ENCODE data around the gene ERC2. TPM values are rescaled to one million over a fixed set of nuclear protein-coding genes. Genes with fewer than 3 reads are reported as not detected.

Gene ERC2
- total and polyA plus RNA-seq, 2 of the 8 experiments (the other 6 are each of a cell fraction or from before 2014, with no cell fraction given) = 16.4 to 22.8 TPM

DNA sequence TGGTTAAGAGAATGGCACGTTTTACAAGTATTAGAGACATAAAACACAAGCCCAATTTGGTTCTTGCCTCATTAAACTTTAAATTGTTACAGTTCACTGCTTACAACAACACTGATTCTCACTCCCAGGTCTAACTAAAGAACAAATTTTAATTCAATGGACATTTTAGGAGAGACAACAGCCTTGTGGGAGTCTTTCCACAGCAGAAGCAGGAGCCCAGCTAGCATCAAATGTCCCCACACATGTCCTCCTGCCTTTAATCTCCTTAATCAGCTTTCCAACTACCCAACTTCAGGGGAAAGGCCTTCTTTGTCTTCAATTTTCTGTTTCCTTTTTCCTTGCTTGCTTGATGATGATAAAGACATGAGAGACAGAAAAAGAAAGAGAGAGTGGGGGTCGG, 693.4 kb downstream of the ERC2 start:
- Histone ChIP-seq H2BK12ac (ENCODE audit: low read depth, low read length) (no peak overlapping the region), H3K4me3 (ENCODE audit: extremely low read depth in 1 of 4, insufficient read depth in 2 of 4, low read depth in 3 of 4, low read length in 4 of 4) (no peak overlapping the region), H3K14ac (ENCODE audit: insufficient read length) (no peak overlapping the region), H3K9ac (replicated peaks in 1 of 4; ENCODE audit: extremely low read depth in 1 of 4, low read depth in 3 of 4, low read length in 3 of 4) (no peak overlapping the region), H3K79me2 (ENCODE audit: control insufficient read depth in 1 of 2, insufficient read depth in 2 of 2, low read length in 2 of 2) (no peaks in the 10 kb centered on the region), H3K4me2 (ENCODE audit: insufficient read depth in 1 of 2, low read depth in 2 of 2, low read length in 2 of 2) (no peak overlapping the region), H2AK5ac (ENCODE audit: low read depth, low read length) (no peak overlapping the region), H3K79me1 (ENCODE audit: low read depth, low read length) (no peaks in the 10 kb centered on the region), H3K23me2 (ENCODE audit: low read depth, low read length) (no peaks in the 10 kb centered on the region), H3K9me3 (ENCODE audit: insufficient read depth in 2 of 2, low read depth in 1 of 2, low read length in 1 of 2) (no peaks in the 10 kb centered on the region), H3K36me3 (ENCODE audit: control insufficient read depth in 2 of 4, insufficient read depth in 4 of 4, low read length in 3 of 4) (no peaks in the 10 kb centered on the region), H2BK5ac (ENCODE audit: low read depth, low read length) (no peak overlapping the region), H3K27me3 (replicated peaks in 1 of 4; ENCODE audit: control insufficient read depth in 3 of 4, extremely low read depth in 1 of 4, insufficient read depth in 3 of 4, low read length in 3 of 4) (no peaks in the 10 kb centered on the region), H3K18ac (ENCODE audit: extremely low read depth, low read length) (no peak overlapping the region), H2BK20ac (ENCODE audit: low read length) (no peak overlapping the region), H3K56ac (replicated peaks; ENCODE audit: insufficient read length, low read depth, low read length) (no peak overlapping the region), H4K5ac (ENCODE audit: insufficient read length, low read depth, low read length) (no peak overlapping the region), H4K91ac (replicated peaks; ENCODE audit: insufficient read length, low read length) (no peak overlapping the region), H3K4ac (replicated peaks; ENCODE audit: insufficient read length, low read depth, low read length) (no peak overlapping the region), H2BK15ac (ENCODE audit: low read length) (no peak overlapping the region), H4K20me1 (replicated peaks in 1 of 2; ENCODE audit: control insufficient read depth in 1 of 2, insufficient read depth in 2 of 2, low read length in 2 of 2) (no peaks in the 10 kb centered on the region), H2BK120ac (replicated peaks; ENCODE audit: low read depth, low read length) (no peak overlapping the region), H2AFZ (ENCODE audit: low read length) (no peak overlapping the region), H3K4me1 (replicated peaks in 1 of 4; ENCODE audit: control insufficient read depth in 3 of 4, insufficient read depth in 4 of 4, low read length in 3 of 4) (peaks cover 0 to 2% (median 0%) of the 10 kb centered on the region in 4 experiments; a peak in 1 of 7 replicates), H3K23ac (ENCODE audit: insufficient read length) (no peak overlapping the region), H4K8ac (ENCODE audit: extremely low read depth, insufficient read depth, low read length) (no peak overlapping the region), H3K27ac (ENCODE audit: low read depth, low read length) (no peak overlapping the region)
- 86% methylated on average over 2 of the region's 2 CpGs; no CpG with 5 or more reads in 1 of the 2 experiments for WGBS, 2 experiments (ENCODE audit: extremely low coverage in 1 of 2, insufficient coverage in 1 of 2, insufficient read length in 1 of 2, insufficient replicate concordance in 2 of 2, low coverage in 1 of 2, low lambda C conversion rate in 2 of 2, missing lambda C conversion rate in 1 of 2)
- FAIRE-seq (no peak), DNase-seq (ENCODE audit: low read depth in 1 of 2, low spot score in 2 of 2) (no peak)
- TF ChIP-seq TBP (IDR thresholded peaks at IDR 0.05; ENCODE audit: low read depth, low read length) = no peak
- no peak for TF ChIP-seq ZNF274 (IDR thresholded peaks at IDR 0.05; ENCODE audit: borderline replicate concordance, extremely low read depth, low read length)
- no peak for TF ChIP-seq SRF (IDR thresholded peaks at IDR 0.05; ENCODE audit: low read depth, low read length)
- TF ChIP-seq SIX5 (IDR thresholded peaks at IDR 0.05; ENCODE audit: low read depth, low read length) = no peak
- no peak for TF ChIP-seq SUZ12 (IDR thresholded peaks at IDR 0.05; ENCODE audit: low read length)
- no peak for TF ChIP-seq SP1 (IDR thresholded peaks at IDR 0.05; ENCODE audit: low read depth, low read length)
- no peak for TF ChIP-seq NANOG (IDR thresholded peaks at IDR 0.05; ENCODE audit: insufficient read depth, low read depth, low read length, poor library complexity, severe bottlenecking)
- no peak for TF ChIP-seq NRF1 (IDR thresholded peaks at IDR 0.05; ENCODE audit: low read depth, low read length)
- TF ChIP-seq GTF2F1 (IDR thresholded peaks at IDR 0.05; ENCODE audit: borderline replicate concordance, low read depth, low read length) = no peak
- TF ChIP-seq, protein P1, sequence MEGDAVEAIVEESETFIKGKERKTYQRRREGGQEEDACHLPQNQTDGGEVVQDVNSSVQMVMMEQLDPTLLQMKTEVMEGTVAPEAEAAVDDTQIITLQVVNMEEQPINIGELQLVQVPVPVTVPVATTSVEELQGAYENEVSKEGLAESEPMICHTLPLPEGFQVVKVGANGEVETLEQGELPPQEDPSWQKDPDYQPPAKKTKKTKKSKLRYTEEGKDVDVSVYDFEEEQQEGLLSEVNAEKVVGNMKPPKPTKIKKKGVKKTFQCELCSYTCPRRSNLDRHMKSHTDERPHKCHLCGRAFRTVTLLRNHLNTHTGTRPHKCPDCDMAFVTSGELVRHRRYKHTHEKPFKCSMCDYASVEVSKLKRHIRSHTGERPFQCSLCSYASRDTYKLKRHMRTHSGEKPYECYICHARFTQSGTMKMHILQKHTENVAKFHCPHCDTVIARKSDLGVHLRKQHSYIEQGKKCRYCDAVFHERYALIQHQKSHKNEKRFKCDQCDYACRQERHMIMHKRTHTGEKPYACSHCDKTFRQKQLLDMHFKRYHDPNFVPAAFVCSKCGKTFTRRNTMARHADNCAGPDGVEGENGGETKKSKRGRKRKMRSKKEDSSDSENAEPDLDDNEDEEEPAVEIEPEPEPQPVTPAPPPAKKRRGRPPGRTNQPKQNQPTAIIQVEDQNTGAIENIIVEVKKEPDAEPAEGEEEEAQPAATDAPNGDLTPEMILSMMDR (IDR thresholded peaks at IDR 0.05; ENCODE audit: control extremely low read depth in 1 of 3, insufficient read depth in 1 of 3, low read depth in 1 of 3, low read length in 3 of 3) = no peak
- no peak for TF ChIP-seq RBBP5 (IDR thresholded peaks at IDR 0.05; ENCODE audit: borderline replicate concordance, low read depth, low read length)
- TF ChIP-seq, protein P2, sequence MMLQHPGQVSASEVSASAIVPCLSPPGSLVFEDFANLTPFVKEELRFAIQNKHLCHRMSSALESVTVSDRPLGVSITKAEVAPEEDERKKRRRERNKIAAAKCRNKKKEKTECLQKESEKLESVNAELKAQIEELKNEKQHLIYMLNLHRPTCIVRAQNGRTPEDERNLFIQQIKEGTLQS (IDR thresholded peaks at IDR 0.05; ENCODE audit: insufficient read depth, low read depth, low read length) = no peak
- POLR2A ChIA-PET (ENCODE audit: partially characterized antibody) = no interaction called here
- CTCF ChIA-PET (ENCODE audit: partially characterized antibody) = interaction anchor here (1.8 kb wide), 1 partner anchor 12 kb away, joined by 4 read pairs; no protein-coding TSS in a partner anchor

Measured in H1 (cell line).